PFSK-1 (cell line): ENCODE results near the gene KRTAP2-1.

Experiments
- FOXP2 ChIP-seq: optimal IDR thresholded peaks from 2 replicates; pipeline ENCODE3; 2011; ENCODE audit warnings: borderline replicate concordance, control low read depth, inconsistent platforms; ENCODE audit not compliant: insufficient read depth; ENCODE audit errors: extremely low read length, extremely low read depth
- POLR2AphosphoS5 ChIP-seq: IDR thresholded peaks from 2 replicates; pipeline ENCODE4 v1.6.1; 2012; ENCODE audit warnings: low read depth, mild to moderate bottlenecking, control low read depth, low read length, moderate library complexity
- SIN3A ChIP-seq: IDR thresholded peaks from 2 replicates; pipeline ENCODE4 v1.6.1; 2012; ENCODE audit warnings: mild to moderate bottlenecking, low read length, moderate library complexity, borderline replicate concordance; ENCODE audit not compliant: insufficient read depth
- TAF1 ChIP-seq: IDR thresholded peaks from 2 replicates; pipeline ENCODE4 v1.6.1; 2012; ENCODE audit warnings: low read length, control low read depth, borderline replicate concordance; ENCODE audit not compliant: insufficient read depth
- TF ChIP-seq, protein P1 (sequence below), 2 experiments: IDR thresholded peaks; 2 replicates each; pipeline versions ENCODE4 v1.6.1 to v1.8.0; 2011 to 2012; ENCODE audit warnings: low read depth in 2 of 2, low read length in 2 of 2, control low read depth in 1 of 2, inconsistent platforms in 1 of 2, mild to moderate bottlenecking in 1 of 2, moderate library complexity in 1 of 2; ENCODE audit not compliant: insufficient read depth in 1 of 2

KRTAP2-1 gene

DNA sequence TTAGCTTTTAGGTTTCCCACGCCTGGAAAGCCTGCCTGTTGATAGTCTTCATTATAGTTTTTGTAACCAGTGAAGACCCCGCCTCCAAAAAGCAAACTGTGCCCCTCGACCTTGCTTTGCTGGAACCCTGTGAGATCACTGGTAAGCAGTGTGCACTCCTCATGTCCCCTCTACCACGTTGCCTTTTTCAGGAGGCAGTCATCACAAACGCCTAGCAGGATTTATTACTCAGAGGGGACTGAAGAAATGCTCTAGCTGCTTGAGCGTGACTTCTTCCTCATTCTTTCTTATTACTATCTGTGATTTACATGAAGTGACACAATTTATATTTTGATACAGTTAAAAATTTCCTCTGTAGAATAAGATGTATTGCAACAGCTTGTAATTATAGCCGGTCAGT, 31.7 kb downstream of the KRTAP2-1 start:
- TF ChIP-seq FOXP2 (no peak), TAF1 (no peak), SIN3A (no peak), POLR2AphosphoS5 (no peak)
- TF ChIP-seq, protein P1, sequence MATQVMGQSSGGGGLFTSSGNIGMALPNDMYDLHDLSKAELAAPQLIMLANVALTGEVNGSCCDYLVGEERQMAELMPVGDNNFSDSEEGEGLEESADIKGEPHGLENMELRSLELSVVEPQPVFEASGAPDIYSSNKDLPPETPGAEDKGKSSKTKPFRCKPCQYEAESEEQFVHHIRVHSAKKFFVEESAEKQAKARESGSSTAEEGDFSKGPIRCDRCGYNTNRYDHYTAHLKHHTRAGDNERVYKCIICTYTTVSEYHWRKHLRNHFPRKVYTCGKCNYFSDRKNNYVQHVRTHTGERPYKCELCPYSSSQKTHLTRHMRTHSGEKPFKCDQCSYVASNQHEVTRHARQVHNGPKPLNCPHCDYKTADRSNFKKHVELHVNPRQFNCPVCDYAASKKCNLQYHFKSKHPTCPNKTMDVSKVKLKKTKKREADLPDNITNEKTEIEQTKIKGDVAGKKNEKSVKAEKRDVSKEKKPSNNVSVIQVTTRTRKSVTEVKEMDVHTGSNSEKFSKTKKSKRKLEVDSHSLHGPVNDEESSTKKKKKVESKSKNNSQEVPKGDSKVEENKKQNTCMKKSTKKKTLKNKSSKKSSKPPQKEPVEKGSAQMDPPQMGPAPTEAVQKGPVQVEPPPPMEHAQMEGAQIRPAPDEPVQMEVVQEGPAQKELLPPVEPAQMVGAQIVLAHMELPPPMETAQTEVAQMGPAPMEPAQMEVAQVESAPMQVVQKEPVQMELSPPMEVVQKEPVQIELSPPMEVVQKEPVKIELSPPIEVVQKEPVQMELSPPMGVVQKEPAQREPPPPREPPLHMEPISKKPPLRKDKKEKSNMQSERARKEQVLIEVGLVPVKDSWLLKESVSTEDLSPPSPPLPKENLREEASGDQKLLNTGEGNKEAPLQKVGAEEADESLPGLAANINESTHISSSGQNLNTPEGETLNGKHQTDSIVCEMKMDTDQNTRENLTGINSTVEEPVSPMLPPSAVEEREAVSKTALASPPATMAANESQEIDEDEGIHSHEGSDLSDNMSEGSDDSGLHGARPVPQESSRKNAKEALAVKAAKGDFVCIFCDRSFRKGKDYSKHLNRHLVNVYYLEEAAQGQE (IDR thresholded peaks at IDR 0.05; ENCODE audit: insufficient read depth in 1 of 2, low read depth in 2 of 2, low read length in 2 of 2), result no peak

DNA sequence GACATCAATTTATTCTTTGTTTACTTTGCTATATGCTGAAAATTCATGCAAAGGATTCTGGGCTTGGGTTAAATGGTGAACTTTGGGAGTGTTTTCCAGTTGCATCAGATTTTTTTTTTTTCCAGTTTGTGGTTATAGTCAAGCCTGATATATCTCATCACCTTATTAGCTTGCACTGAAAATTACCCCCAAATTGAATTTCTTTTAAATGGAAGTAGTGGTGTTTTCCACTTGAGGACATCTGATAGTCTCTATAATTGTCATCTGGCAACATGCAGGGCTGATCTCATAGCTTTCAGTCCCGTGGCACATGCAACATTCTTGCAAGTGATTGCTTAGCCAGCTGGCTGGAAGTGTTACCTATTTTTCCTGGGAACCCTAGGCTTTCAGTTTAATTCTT, 33.5 kb downstream of the KRTAP2-1 start:
- no peak for TF ChIP-seq TAF1
- TF ChIP-seq SIN3A, result no peak
- TF ChIP-seq FOXP2, result no peak
- TF ChIP-seq, protein P1 (IDR thresholded peaks at IDR 0.05; ENCODE audit: insufficient read depth in 1 of 2, low read depth in 2 of 2, low read length in 2 of 2), result no peak

DNA sequence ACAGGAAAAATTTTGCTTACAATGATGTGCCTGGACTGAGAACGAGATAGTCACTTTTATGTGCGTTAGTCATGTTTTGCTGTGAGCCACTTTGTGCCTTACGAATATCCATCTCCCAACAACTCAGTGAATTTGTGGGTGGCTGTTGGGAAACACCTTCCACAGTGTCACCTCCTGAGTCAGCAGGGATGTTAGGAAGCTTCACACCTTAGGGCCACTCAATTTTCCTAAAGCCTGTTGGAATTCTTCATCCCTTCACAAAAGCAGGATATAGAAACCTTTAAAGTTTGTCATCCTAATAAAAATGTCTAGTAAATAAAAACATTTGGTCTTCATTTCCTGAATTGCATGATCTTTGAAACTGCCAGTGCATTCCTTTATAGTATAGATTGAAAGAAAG, 33.9 kb downstream of the KRTAP2-1 start:
- TF ChIP-seq POLR2AphosphoS5, result no peak
- no peak for TF ChIP-seq TAF1
- no peak for TF ChIP-seq SIN3A
- TF ChIP-seq, protein P1 (IDR thresholded peaks at IDR 0.05; ENCODE audit: insufficient read depth in 1 of 2, low read depth in 2 of 2, low read length in 2 of 2), result no peak
- TF ChIP-seq FOXP2, result no peak

DNA sequence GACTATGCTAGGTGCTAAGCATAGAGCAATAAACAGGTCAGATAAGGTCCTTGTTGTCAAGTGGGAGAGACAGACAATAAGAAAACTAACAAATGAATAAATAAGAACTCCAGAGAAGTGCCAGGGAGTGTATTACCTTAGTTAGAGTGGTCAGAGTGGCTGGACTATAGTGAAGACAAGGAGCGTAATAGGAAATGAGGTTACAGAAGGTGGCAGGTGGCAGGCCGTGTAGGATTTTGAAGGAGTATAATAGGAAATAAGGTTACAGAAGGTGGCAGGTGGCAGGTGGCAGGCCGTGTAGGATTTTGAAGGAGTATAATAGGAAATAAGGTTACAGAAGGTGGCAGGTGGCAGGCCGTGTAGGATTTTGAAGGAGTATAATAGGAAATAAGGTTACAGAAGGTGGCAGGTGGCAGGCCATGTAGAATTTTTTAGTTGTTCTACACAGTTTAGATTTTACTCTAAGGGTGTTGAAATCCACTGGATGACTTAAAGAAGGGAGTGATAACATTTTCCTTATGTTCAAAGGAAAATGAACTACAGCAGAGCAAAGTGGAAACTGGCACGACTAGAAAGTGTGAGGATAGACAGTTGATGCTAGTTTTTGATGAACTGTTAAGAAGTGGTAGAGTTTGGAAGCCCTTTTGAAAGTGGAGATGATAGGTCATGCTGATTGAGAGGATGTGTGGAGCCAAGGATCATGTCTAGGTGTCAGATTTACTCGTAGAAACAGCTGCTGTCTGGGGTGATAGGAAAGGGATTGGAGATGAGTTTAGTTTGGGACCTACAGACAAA, 34.6 kb downstream of the KRTAP2-1 start:
- TF ChIP-seq SIN3A, result no peak
- no peak for TF ChIP-seq FOXP2
- TF ChIP-seq, protein P1 (IDR thresholded peaks at IDR 0.05; ENCODE audit: insufficient read depth in 1 of 2, low read depth in 2 of 2, low read length in 2 of 2), result no peak
- no peak for TF ChIP-seq POLR2AphosphoS5
- no peak for TF ChIP-seq TAF1
